MM.1S (cell line): ENCODE data around the gene MSLN.

Source experiments
- DNase-seq: peaks from one replicate; pipeline ENCODE4 v3.0.0-alpha.2; 2015
- H2AFZ ChIP-seq: fragments of 300-600 bp; sonication (generic); 2 replicates; pipeline ENCODE4 v1.6.0; 2016; ENCODE audit warnings: antibody characterized with exemption, low read length
- H3F3A ChIP-seq: fragments of 300-600 bp; sonication (generic); 2 replicates; pipeline ENCODE4 v1.6.1; 2016; ENCODE audit warnings: mild to moderate bottlenecking, antibody characterized with exemption, low read length, moderate library complexity, mixed read lengths; ENCODE audit not compliant: insufficient read depth
- H3K27ac ChIP-seq: fragments of 300-600 bp; sonication (generic); 2 replicates; pipeline ENCODE4 v1.5.1; 2016; ENCODE audit warnings: mild to moderate bottlenecking, low read length
- H3K27me3 ChIP-seq: fragments of 300-600 bp; sonication (generic); replicated peaks from 2 replicates; pipeline ENCODE4 v1.6.0; 2016; ENCODE audit warnings: low read length; ENCODE audit not compliant: insufficient read depth
- H3K36me3 ChIP-seq: fragments of 300-600 bp; sonication (generic); replicated peaks from 2 replicates; pipeline ENCODE4 v1.6.1; 2016; ENCODE audit warnings: mild to moderate bottlenecking, low read length, mixed read lengths; ENCODE audit not compliant: insufficient read depth
- H3K4me1 ChIP-seq: fragments of 300-600 bp; sonication (generic); 2 replicates; pipeline ENCODE4 v1.6.1; 2016; ENCODE audit warnings: low read length, mixed read lengths
- H3K4me2 ChIP-seq: fragments of 300-600 bp; sonication (generic); 2 replicates; pipeline ENCODE4 v1.6.0; 2016; ENCODE audit warnings: low read depth, low read length
- H3K4me3 ChIP-seq: fragments of 300-600 bp; sonication (generic); 2 replicates; pipeline ENCODE4 v1.5.1; 2016; ENCODE audit warnings: low read length, mixed read lengths
- H3K79me2 ChIP-seq: fragments of 300-600 bp; sonication (generic); 2 replicates; pipeline ENCODE4 v1.6.1; 2016; ENCODE audit warnings: mixed run types, low read length, mixed read lengths
- H3K9ac ChIP-seq: fragments of 300-600 bp; sonication (generic); 2 replicates; pipeline ENCODE4 v1.6.1; 2016; ENCODE audit warnings: low read length, mixed read lengths
- H3K9me2 ChIP-seq: fragments of 300-600 bp; sonication (generic); replicated peaks from 2 replicates; pipeline ENCODE4 v1.6.1; 2016; ENCODE audit warnings: mild to moderate bottlenecking, low read length, mixed read lengths; ENCODE audit not compliant: insufficient read depth
- H3K9me3 ChIP-seq: fragments of 300-600 bp; sonication (generic); replicated peaks from 2 replicates; pipeline ENCODE4 v1.6.1; 2016; ENCODE audit warnings: mild to moderate bottlenecking, low read length, mixed read lengths; ENCODE audit not compliant: insufficient read depth
- H4K20me1 ChIP-seq: fragments of 300-600 bp; sonication (generic); 2 replicates; pipeline ENCODE4 v1.6.1; 2016; ENCODE audit warnings: mild to moderate bottlenecking, low read length, moderate library complexity, mixed read lengths; ENCODE audit not compliant: insufficient read depth
- EZH2 ChIP-seq: fragments of 300-600 bp; sonication (generic); optimal IDR thresholded peaks from 2 replicates; pipeline ENCODE3; 2017; ENCODE audit warnings: low read depth, mild to moderate bottlenecking, antibody characterized with exemption, low read length, mixed read lengths
- EZH2phosphoT487 ChIP-seq: fragments of 300-600 bp; sonication (generic); IDR thresholded peaks from 2 replicates; pipeline ENCODE4 v1.6.1; 2018; ENCODE audit warnings: antibody characterized with exemption, low read length
- TF ChIP-seq, protein P1 (sequence below): fragments of 300-600 bp; sonication (generic); IDR thresholded peaks from 2 replicates; pipeline ENCODE4 v1.5.1; 2016; ENCODE audit warnings: antibody characterized with exemption, low read length, mixed read lengths

The MSLN gene

DNA sequence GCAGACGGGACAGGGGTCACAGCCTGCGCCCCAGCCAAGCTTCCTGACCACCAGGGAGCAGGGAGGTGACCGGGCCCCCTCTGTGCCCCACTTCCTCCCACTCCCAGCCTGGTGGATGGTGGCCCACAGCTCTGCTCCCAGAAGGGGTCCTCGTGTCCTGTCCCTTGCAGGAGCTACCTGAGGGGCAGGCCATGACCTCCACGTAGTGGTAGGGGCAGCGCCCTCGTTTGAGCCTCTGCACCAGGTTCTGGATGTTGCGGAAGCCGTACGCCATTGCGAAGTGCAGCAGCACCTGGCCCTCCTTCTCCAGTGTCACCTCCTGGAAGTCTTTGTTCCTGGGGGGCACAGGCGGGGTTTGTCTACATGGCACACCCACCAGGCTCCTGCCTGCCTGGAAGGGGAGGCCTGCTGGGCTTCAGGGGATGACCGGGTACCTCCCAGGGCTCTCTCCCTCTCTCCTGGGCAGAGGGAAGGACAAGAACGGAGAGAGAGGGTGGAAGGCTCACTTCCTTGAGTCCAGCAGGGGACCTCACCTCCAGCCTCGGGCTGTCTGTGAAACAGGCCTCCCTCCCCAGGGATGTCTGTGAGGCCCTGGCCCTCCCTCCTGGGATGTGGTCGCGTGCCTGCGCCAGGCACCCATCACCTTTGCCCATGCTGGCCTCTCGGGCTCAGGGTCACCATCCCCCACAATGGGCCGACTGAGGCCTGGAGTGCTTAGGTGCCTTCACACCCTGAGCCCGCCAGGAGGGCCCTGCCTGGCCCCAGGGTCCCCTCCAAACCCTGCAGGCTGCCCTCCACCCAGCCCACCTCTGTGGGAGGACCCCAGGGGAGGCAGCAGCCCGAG is 29.6 kb upstream of the MSLN start:
- H2AFZ ChIP-seq = no peak overlapping the region
- no peak overlapping the region for H3K9ac ChIP-seq
- no peaks in the 10 kb centered on the region for H3K36me3 ChIP-seq
- H3K4me3 ChIP-seq = no peak overlapping the region
- H3K79me2 ChIP-seq = no peaks in the 10 kb centered on the region
- H3K27me3 ChIP-seq = no peaks in the 10 kb centered on the region
- no peaks in the 10 kb centered on the region for H4K20me1 ChIP-seq
- H3K9me3 ChIP-seq = no peaks in the 10 kb centered on the region
- peaks cover 25% of the 10 kb centered on the region for H3F3A ChIP-seq
- no peak overlapping the region for H3K27ac ChIP-seq
- H3K4me1 ChIP-seq = peaks cover 15% of the 10 kb centered on the region
- no peak overlapping the region for H3K4me2 ChIP-seq
- TF ChIP-seq, protein P1, sequence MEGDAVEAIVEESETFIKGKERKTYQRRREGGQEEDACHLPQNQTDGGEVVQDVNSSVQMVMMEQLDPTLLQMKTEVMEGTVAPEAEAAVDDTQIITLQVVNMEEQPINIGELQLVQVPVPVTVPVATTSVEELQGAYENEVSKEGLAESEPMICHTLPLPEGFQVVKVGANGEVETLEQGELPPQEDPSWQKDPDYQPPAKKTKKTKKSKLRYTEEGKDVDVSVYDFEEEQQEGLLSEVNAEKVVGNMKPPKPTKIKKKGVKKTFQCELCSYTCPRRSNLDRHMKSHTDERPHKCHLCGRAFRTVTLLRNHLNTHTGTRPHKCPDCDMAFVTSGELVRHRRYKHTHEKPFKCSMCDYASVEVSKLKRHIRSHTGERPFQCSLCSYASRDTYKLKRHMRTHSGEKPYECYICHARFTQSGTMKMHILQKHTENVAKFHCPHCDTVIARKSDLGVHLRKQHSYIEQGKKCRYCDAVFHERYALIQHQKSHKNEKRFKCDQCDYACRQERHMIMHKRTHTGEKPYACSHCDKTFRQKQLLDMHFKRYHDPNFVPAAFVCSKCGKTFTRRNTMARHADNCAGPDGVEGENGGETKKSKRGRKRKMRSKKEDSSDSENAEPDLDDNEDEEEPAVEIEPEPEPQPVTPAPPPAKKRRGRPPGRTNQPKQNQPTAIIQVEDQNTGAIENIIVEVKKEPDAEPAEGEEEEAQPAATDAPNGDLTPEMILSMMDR = no peak
- TF ChIP-seq EZH2 (no peak), EZH2phosphoT487 (no peak)
- H3K9me2 ChIP-seq = no peaks in the 10 kb centered on the region
- no peak for DNase-seq

DNA sequence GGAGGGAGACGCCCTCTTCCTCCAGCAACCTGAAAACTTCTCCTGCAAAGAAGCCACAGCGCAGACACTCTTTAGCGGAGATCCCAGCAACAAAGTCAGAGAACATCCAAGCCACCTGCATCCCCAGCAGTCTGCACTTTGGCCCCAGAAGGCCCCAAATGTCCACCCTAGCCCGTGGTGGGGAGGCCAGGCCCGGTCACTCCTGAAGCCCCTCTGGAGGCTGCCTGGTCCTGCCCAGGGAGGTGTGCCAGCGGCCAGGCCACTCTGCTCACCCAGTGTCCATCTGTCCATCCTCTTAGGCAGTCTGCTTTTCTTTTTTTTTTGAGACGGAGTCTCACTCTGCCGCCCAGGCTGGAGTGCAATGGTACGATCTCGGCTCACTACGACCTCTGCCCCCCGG is 28.2 kb upstream of the MSLN start:
- no peak for TF ChIP-seq EZH2phosphoT487
- TF ChIP-seq, protein P1 = no peak
- TF ChIP-seq EZH2 = no peak
- H3K27ac ChIP-seq = no peak overlapping the region
- no peak overlapping the region for H3K4me2 ChIP-seq
- no peak overlapping the region for H2AFZ ChIP-seq
- no peak overlapping the region for H3K4me3 ChIP-seq
- H4K20me1 ChIP-seq = no peaks in the 10 kb centered on the region
- peaks cover 29% of the 10 kb centered on the region for H3F3A ChIP-seq
- H3K36me3 ChIP-seq = no peaks in the 10 kb centered on the region
- DNase-seq = no peak
- no peaks in the 10 kb centered on the region for H3K9me2 ChIP-seq
- H3K4me1 ChIP-seq = peaks cover 29% of the 10 kb centered on the region
- H3K9ac ChIP-seq = no peak overlapping the region
- no peaks in the 10 kb centered on the region for H3K27me3 ChIP-seq
- H3K9me3 ChIP-seq = no peaks in the 10 kb centered on the region
- no peaks in the 10 kb centered on the region for H3K79me2 ChIP-seq

DNA sequence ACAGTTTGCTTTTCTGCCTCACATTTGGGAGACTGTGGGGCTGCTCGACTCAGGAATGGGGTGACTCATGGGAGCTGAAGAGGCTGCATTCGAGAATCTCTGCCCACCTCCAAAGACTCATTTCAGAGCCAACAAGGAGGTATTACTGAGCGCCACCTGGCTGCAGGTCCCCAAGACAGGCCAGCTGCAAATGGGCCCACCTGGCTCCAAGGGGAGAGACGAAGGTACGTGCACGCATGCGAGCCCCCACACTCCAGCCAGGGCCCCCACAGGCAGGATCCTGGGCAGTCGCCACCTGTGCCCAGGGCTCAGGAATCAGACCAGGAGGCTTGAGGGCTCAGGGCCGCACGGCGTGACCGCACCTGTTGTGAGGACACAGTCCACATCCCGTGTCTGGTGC is 27.6 kb upstream of the MSLN start:
- Histone ChIP-seq H4K20me1 (no peaks in the 10 kb centered on the region), H3K4me2 (no peak overlapping the region), H2AFZ (no peak overlapping the region), H3K36me3 (no peaks in the 10 kb centered on the region), H3K27ac (no peak overlapping the region), H3K9me3 (no peaks in the 10 kb centered on the region), H3K79me2 (no peaks in the 10 kb centered on the region), H3F3A (peaks cover 25% of the 10 kb centered on the region), H3K9ac (no peak overlapping the region), H3K4me3 (no peak overlapping the region), H3K4me1 (peaks cover 32% of the 10 kb centered on the region), H3K27me3 (no peaks in the 10 kb centered on the region), H3K9me2 (no peaks in the 10 kb centered on the region)
- TF ChIP-seq EZH2phosphoT487 = no peak
- no peak for DNase-seq
